Activated CD8-positive, alpha-beta memory T cell treated with anti-CD3 and anti-CD28 coated beads for 4 hours (primary cell): ENCODE results near the gene NPSR1.
"Not testable (repeated sequence)": the region's sequence is repeated elsewhere in the genome, so short reads cannot be mapped to it uniquely, and the experiment has no call there.

Experiments used
- DNase-seq, 2 donors: peaks; one replicate each; pipeline ENCODE4 v3.0.0-alpha.2; 2020; ENCODE audit warnings: low read depth in 2 of 2

The NPSR1 gene

DNA sequence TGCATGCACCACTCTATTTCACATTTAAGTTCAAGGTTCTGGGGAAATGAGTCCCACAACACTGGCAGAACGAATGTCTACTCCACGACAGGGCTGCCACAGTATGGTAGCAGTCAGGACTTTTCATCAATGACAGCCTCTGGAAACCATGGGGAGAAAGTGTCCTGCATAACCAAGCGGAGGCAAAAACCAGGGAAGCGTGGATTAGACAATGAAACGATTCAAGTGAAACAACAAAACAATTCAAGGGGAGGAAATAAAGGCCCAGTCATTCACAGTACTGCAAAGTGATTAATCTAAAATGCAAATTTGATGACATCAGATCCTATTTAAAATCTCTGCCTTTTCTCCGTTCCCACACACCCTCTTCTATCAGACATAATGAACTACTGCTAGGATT, 211.0 kb downstream of the NPSR1 start:
- DNase-seq, result no peak

DNA sequence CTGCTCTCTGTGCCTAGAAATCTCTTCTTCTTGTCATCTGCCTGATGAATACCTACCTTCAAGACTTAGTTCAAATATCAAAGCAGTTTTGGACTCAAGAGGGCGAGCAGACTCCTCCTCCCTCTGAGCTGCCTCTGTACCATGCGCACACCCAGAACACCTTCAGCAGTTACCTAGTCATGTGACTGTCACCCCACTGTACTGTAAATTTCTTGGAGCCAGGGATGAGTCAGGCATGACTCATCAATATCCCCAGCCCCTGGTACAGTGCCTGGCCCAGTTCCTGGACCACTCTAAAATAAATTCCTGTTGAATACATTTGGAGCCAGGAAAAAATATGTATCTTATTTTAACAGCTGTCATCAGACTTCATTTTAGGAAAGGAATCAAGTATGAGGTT, 212.0 kb downstream of the NPSR1 start:
- DNase-seq, result not testable (repeated sequence)

DNA sequence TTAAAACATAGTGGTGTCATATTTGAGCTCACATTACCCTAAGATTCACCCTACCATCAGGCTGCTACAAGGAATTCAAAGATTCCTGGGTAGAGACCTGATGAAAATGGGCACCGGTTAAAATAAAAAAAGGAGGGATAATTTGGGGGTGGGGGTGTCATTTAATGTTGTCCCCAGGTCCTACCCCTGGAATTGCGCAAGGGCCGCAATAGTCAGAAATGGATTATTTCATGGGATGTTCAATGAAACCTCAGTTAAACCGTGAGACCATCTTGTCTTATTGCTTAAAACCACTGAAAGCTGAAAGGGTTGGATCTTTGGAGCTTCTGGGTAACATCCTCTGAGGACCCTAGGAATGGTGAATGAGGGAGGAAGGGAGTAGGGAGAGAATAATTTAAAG, 216.3 kb downstream of the NPSR1 start:
- not testable (repeated sequence) for DNase-seq

DNA sequence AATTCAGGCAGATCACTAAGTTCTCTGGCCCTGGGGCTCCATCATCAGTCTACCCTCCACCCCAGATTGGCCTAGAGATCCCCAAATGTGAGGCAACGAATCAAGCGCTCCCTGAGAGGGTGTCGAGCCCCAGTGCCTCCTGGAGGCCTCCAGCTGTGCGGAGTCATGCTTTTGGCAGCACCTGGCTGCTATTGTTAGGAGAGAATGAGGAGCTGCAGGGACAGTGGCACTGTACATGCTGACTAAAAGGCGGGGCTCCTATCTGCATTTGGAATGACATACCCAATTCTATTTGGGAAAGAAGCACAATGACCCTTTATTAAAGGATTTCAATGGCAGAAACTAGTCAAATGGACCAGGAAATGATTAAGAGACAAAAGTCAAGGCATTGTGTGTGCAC, 217.5 kb downstream of the NPSR1 start:
- no peak for DNase-seq

DNA sequence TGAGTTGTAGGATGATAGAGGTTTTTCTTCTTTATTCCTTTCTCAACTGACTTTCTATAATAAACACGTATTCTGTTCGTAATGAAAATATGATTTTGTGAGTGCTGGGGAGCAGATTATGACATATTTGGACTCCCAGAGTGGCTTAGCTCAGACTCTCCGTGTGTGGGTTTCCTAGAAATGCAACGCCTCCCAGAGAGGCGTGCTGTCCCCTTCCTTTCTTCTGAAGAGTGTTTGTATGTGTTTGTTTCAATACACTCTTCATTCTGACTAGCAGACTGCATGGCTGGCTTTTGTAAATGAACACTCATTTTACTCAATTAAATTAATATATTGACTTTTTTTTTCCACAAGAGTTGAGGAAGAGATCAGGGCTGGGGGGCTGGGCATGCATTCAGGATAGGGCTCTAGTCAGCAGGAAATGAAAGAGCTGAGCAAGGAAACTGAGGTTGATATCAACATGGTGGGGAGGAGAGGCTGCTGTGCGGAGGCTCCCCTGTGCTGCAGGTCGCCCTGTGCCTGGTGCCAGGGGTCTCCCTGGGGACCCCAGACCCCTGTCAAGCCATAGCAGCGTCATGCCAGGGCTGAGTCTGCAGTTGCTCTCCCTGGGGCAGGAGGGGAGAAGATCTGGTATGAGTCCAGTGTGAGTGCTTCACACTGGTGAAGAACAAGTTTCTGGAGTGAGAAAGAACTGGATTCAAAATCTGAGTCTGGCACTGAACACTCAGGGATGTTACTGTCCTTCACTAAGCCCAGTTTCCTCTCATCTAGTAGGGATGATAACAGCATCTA, 221.1 kb downstream of the NPSR1 start:
- DNase-seq, result not testable (repeated sequence)

DNA sequence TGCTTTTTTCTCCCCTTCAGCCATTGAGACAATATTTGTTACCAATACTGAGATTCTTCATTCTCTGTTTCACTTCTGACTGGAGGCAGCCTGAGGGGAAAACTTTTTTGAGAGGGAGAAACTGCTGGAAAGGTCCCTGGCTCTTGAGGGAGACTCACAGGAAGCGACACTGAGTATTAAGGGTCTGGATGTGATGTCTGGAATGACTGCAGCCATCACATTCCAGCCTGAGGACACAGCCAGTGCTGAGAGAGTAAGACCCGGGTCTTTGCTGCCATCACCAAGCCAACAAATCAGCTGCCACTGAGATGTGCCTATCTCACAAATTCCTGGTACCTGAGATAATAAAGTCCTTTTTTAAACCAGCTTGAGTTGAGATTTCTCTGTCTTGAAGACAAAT, 221.9 kb downstream of the NPSR1 start:
- no peak for DNase-seq

DNA sequence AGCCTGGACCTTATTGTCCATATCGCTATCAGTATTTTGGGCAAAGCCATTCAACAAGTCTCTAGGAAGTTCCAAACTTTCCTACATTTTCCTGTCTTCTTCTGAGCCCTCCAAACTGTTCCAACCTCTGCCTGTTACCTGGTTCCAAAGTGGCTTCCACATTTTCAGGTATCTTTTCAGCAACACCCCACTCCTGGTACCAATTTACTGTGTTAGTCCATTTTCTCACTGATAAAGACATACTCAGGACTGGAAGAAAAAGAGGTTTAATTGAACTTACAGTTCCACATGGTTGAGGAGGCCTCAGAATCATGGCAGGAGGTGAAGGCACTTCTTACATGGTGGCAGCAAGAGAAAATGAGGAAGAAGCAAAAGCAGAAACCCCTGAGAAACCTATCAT, 225.8 kb downstream of the NPSR1 start:
- DNase-seq, result not testable (repeated sequence)

DNA sequence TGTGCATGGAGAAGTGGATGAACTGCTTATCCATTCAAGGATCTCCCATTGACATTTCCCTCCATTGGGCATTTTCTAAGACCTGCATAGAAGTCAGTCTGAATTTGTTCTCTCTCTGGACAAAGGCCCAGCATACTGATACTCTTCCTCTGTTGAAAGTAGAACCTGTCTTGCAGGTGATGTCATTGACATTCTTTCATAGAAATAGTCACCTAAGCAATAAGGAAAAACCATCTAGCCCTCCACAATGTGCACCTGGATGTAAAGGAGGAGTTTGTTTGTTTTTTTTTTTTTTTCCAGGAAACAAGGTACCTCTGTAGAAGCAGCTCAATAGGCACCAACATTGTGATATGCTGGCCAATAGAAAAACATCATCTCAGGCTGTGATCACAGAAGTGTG, 228.8 kb downstream of the NPSR1 start:
- DNase-seq, result no peak

DNA sequence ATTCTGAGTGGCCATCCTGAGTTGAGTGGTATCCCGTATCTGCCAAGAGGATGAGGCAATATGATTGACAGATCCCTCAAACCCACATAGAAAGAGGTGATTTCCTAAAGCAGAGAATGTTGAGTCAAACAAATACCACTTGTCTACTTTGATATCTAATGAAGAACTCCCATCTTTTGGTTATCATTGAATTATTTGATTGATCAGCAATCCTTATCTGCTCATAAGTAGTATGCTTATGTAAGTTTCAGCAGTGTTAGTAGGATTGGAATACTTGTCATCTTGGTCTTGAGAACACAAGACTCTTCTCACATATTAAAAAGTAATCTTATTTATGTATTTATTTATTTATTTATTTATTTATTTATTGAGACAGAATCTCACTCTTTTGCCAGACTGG, 231.9 kb downstream of the NPSR1 start:
- no peak for DNase-seq

DNA sequence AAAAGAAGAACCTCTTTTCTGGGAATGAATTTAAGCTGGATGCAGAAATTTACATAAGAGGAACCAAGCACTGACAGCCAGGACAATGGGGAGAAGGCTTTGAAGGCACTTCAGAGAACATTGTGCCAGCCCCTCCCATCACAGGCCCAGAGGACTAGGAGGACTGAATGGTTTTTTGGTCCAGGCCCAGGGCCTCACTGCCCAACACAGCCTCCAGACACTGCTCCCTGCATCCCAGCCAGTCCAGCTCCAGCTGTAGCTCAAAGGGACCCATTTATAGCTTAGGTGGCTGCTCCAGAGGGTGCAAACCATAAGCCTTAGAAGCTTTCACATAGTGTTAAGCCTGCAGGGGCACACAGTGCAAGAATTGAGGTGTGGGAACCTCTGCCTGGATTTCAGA, 237.2 kb downstream of the NPSR1 start:
- DNase-seq, result no peak
